Fibroblast of the conjunctiva (primary cell): ENCODE measurements around the gene SYNJ1.
"Not testable (repeated sequence)": the region's sequence is repeated elsewhere in the genome, so short reads cannot be mapped to it uniquely, and the experiment has no call there.

Experiments
- DNase-seq: peaks from one replicate; pipeline ENCODE4 v3.0.0-alpha.2; 2010; ENCODE audit warnings: low read depth

Gene SYNJ1

GRCh38 chr21:32727687-32728455, at the start of gene SYNJ1:
TSS of gene SYNJ1 (minus strand) at chr21:32728013. CDS start at chr21:32726895, 1,118 bp downstream.
- peak; percentile 86 for DNase-seq

- DNase-seq = no peak
These were observed 49.5 kb upstream of the SYNJ1 start for GRCh38 chr21:32777269-32777668.

- DNase-seq = no peak
These were observed 48.9 kb upstream of the SYNJ1 start for GRCh38 chr21:32776743-32777142.

GRCh38 chr21:32773048-32773344, 45.2 kb upstream of the SYNJ1 start:
- DNase-seq = not testable (repeated sequence)

- DNase-seq = no peak
These were observed 44.7 kb upstream of the SYNJ1 start for GRCh38 chr21:32772281-32773047.

- peak; percentile 24 for DNase-seq
These were observed 43.2 kb upstream of the SYNJ1 start for GRCh38 chr21:32770871-32771523.

- no peak for DNase-seq
These were observed 40.7 kb upstream of the SYNJ1 start for GRCh38 chr21:32768530-32768929.

- no peak for DNase-seq
These were observed 37.2 kb upstream of the SYNJ1 start for GRCh38 chr21:32765058-32765457.

GRCh38 chr21:32764186-32764585, 36.4 kb upstream of the SYNJ1 start:
- no peak for DNase-seq

GRCh38 chr21:32757804-32758203, 30.0 kb upstream of the SYNJ1 start:
- no peak for DNase-seq

GRCh38 chr21:32756096-32756495, 28.3 kb upstream of the SYNJ1 start:
- no peak for DNase-seq

- no peak for DNase-seq
These were observed 26.2 kb upstream of the SYNJ1 start for GRCh38 chr21:32753818-32754585.

- DNase-seq = no peak
These were observed 22.6 kb upstream of the SYNJ1 start for GRCh38 chr21:32750405-32750804.

GRCh38 chr21:32749662-32750061, 21.8 kb upstream of the SYNJ1 start:
- no peak for DNase-seq

- DNase-seq = no peak
These were observed 20.7 kb upstream of the SYNJ1 start for GRCh38 chr21:32748529-32748928.

- no peak for DNase-seq
These were observed 19.6 kb upstream of the SYNJ1 start for GRCh38 chr21:32747396-32747795.

GRCh38 chr21:32746711-32747110, 18.9 kb upstream of the SYNJ1 start:
- DNase-seq = not testable (repeated sequence)

- DNase-seq = no peak
These were observed 14.6 kb upstream of the SYNJ1 start for GRCh38 chr21:32742396-32742795.

- no peak for DNase-seq
These were observed 13.5 kb upstream of the SYNJ1 start for GRCh38 chr21:32741336-32741735.

- no peak for DNase-seq
These were observed 12.1 kb upstream of the SYNJ1 start for GRCh38 chr21:32739946-32740345.

- not testable (repeated sequence) for DNase-seq
These were observed 8.3 kb upstream of the SYNJ1 start for GRCh38 chr21:32736083-32736482.

GRCh38 chr21:32735524-32735923, 7.7 kb upstream of the SYNJ1 start:
- no peak for DNase-seq
